ENCODE data around the gene ARHGAP18.

The ARHGAP18 gene

GRCh38 chr6:129623008-129623732, 86.8 kb downstream of the ARHGAP18 start:
- in situ Hi-C loops (cut with MboI; ENCODE audit: low sequenced_read_pairs), result no loop called here

- in situ Hi-C loops (cut with MboI; ENCODE audit: low sequenced_read_pairs), result no loop called here
Measured at GRCh38 chr6:129621252-129621651, 88.7 kb downstream of the ARHGAP18 start.

GRCh38 chr6:129620234-129620610, 89.8 kb downstream of the ARHGAP18 start:
- in situ Hi-C loops (cut with MboI; ENCODE audit: low sequenced_read_pairs), result no loop called here

- in situ Hi-C loops (cut with MboI; ENCODE audit: low sequenced_read_pairs), result no loop called here
Measured at GRCh38 chr6:129619579-129620233, 90.3 kb downstream of the ARHGAP18 start.

- in situ Hi-C loops (cut with MboI; ENCODE audit: low sequenced_read_pairs), result no loop called here
Measured at GRCh38 chr6:129617986-129618385, 92.0 kb downstream of the ARHGAP18 start.

- in situ Hi-C loops (cut with MboI; ENCODE audit: low sequenced_read_pairs), result no loop called here
Measured at GRCh38 chr6:129615496-129615895, 94.5 kb downstream of the ARHGAP18 start.

GRCh38 chr6:129615020-129615419, 95.0 kb downstream of the ARHGAP18 start:
- in situ Hi-C loops (cut with MboI; ENCODE audit: low sequenced_read_pairs), result no loop called here

- in situ Hi-C loops (cut with MboI; ENCODE audit: low sequenced_read_pairs), result no loop called here
Measured at GRCh38 chr6:129614464-129614863, 95.5 kb downstream of the ARHGAP18 start.

GRCh38 chr6:129612440-129612839, 97.5 kb downstream of the ARHGAP18 start:
- in situ Hi-C loops (cut with MboI; ENCODE audit: low sequenced_read_pairs), result no loop called here

- in situ Hi-C loops (cut with MboI; ENCODE audit: low sequenced_read_pairs), result no loop called here
Measured at GRCh38 chr6:129609635-129610034, 100.3 kb downstream of the ARHGAP18 start.

- in situ Hi-C loops (cut with MboI; ENCODE audit: low sequenced_read_pairs), result no loop called here
Measured at GRCh38 chr6:129608886-129609537, 101.0 kb downstream of the ARHGAP18 start.

GRCh38 chr6:129607581-129608186, 102.3 kb downstream of the ARHGAP18 start:
- in situ Hi-C loops (cut with MboI; ENCODE audit: low sequenced_read_pairs), result no loop called here

GRCh38 chr6:129606664-129607063, 103.3 kb downstream of the ARHGAP18 start:
- in situ Hi-C loops (cut with MboI; ENCODE audit: low sequenced_read_pairs), result no loop called here

GRCh38 chr6:129605967-129606366, 104.0 kb downstream of the ARHGAP18 start:
- in situ Hi-C loops (cut with MboI; ENCODE audit: low sequenced_read_pairs), result no loop called here

- in situ Hi-C loops (cut with MboI; ENCODE audit: low sequenced_read_pairs), result no loop called here
Measured at GRCh38 chr6:129605095-129605494, 104.9 kb downstream of the ARHGAP18 start.

- in situ Hi-C loops (cut with MboI; ENCODE audit: low sequenced_read_pairs), result no loop called here
Measured at GRCh38 chr6:129604321-129604720, 105.7 kb downstream of the ARHGAP18 start.

GRCh38 chr6:129603741-129604140, 106.2 kb downstream of the ARHGAP18 start:
- in situ Hi-C loops (cut with MboI; ENCODE audit: low sequenced_read_pairs), result no loop called here

GRCh38 chr6:129601323-129601722, 108.7 kb downstream of the ARHGAP18 start:
- in situ Hi-C loops (cut with MboI; ENCODE audit: low sequenced_read_pairs), result no loop called here

- in situ Hi-C loops (cut with MboI; ENCODE audit: low sequenced_read_pairs), result no loop called here
Measured at GRCh38 chr6:129599467-129599866, 110.5 kb downstream of the ARHGAP18 start.

- in situ Hi-C loops (cut with MboI; ENCODE audit: low sequenced_read_pairs), result no loop called here
Measured at GRCh38 chr6:129598244-129599187, 111.5 kb downstream of the ARHGAP18 start.

Data from hTERT RPE-1 (cell line).